Chondrocyte (in vitro differentiated cells): Measurements from ENCODE around the gene NHSL2. TPM values are rescaled to one million over a fixed set of nuclear protein-coding genes. Genes with fewer than 3 reads are reported as not detected.

ENCODE experiments used
- DNase-seq: peaks from one replicate; pipeline ENCODE4 v3.0.0; 2021; ENCODE audit warnings: mixed read lengths, low spot score
- H3K27ac Mint-ChIP-seq: one replicate; pipeline ENCODE4 v1.8.0; 2021; ENCODE audit warnings: mild to moderate bottlenecking, moderate library complexity, mixed read lengths; ENCODE audit not compliant: unreplicated experiment
- H3K27me3 Mint-ChIP-seq: 2 replicates; pipeline ENCODE4 v1.8.0; 2021; ENCODE audit warnings: low read depth, mixed read lengths
- H3K36me3 Mint-ChIP-seq: 2 replicates; pipeline ENCODE4 v1.8.0; 2021; ENCODE audit warnings: low read depth, mixed read lengths
- H3K4me1 Mint-ChIP-seq: 2 replicates; pipeline ENCODE4 v1.8.0; 2021; ENCODE audit warnings: low read depth, mild to moderate bottlenecking, mixed read lengths
- H3K4me3 Mint-ChIP-seq: one replicate; pipeline ENCODE4 v1.8.0; 2021; ENCODE audit warnings: mild to moderate bottlenecking, moderate library complexity, mixed read lengths; ENCODE audit not compliant: unreplicated experiment
- H3K9me3 Mint-ChIP-seq: 2 replicates; pipeline ENCODE4 v1.8.0; 2021; ENCODE audit warnings: low read depth, mixed read lengths
- total RNA-seq: library from RNA; stranded (reverse); gene quantifications from 3 replicates; pipeline ENCODE4 v1.2.1, GENCODE V29; 2021
- TF ChIP-seq, protein P1 (sequence below): fragments of 200-600 bp; sonication (generic); IDR thresholded peaks from 2 replicates; pipeline ENCODE4 v1.5.0; 2021; ENCODE audit warnings: antibody characterized with exemption, mild to moderate bottlenecking, moderate library complexity

The NHSL2 gene
- total RNA-seq, 1 donor from 2014 or later: 2.1 TPM

GRCh38 chrX:71936632-71937031 lies 26.0 kb downstream of the NHSL2 start:
- TF ChIP-seq, protein P1, sequence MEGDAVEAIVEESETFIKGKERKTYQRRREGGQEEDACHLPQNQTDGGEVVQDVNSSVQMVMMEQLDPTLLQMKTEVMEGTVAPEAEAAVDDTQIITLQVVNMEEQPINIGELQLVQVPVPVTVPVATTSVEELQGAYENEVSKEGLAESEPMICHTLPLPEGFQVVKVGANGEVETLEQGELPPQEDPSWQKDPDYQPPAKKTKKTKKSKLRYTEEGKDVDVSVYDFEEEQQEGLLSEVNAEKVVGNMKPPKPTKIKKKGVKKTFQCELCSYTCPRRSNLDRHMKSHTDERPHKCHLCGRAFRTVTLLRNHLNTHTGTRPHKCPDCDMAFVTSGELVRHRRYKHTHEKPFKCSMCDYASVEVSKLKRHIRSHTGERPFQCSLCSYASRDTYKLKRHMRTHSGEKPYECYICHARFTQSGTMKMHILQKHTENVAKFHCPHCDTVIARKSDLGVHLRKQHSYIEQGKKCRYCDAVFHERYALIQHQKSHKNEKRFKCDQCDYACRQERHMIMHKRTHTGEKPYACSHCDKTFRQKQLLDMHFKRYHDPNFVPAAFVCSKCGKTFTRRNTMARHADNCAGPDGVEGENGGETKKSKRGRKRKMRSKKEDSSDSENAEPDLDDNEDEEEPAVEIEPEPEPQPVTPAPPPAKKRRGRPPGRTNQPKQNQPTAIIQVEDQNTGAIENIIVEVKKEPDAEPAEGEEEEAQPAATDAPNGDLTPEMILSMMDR: no peak

DNA sequence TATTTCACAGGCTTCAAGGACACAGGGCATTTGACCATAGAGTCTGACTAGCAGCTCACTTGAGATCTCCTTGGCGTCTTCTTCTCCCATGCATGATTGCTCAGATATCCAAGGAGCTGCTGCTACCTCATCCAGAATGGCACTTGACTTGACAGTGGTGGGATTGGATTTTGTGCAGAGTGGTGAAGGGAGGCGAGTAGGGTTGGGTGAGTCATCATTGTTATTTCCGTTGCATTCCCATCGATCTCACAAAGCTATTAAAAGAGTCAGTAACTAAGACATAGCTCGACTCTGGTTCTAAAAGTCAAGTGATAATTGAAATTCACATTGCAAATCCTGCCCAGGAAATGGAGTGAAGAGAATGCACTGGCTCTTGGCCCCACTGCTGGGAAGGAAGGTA lies 27.7 kb downstream of the NHSL2 start:
- Mint-ChIP-seq H3K9me3 (no peaks in the 10 kb centered on the region), H3K4me1 (peaks cover 4% of the 10 kb centered on the region), H3K4me3 (no peak overlapping the region), H3K36me3 (no peaks in the 10 kb centered on the region), H3K27me3 (no peaks in the 10 kb centered on the region), H3K27ac (no peak overlapping the region)
- no peak for DNase-seq
- TF ChIP-seq, protein P1: no peak

More at GRCh38 chrX:71936632-71937031, 26.0 kb downstream of the NHSL2 start:
- Mint-ChIP-seq H3K4me3 (no peak overlapping the region), H3K9me3 (no peaks in the 10 kb centered on the region), H3K27ac (no peak overlapping the region), H3K36me3 (no peaks in the 10 kb centered on the region), H3K4me1 (peaks cover under 1% of the 10 kb centered on the region), H3K27me3 (no peaks in the 10 kb centered on the region)
- no peak for DNase-seq

DNA sequence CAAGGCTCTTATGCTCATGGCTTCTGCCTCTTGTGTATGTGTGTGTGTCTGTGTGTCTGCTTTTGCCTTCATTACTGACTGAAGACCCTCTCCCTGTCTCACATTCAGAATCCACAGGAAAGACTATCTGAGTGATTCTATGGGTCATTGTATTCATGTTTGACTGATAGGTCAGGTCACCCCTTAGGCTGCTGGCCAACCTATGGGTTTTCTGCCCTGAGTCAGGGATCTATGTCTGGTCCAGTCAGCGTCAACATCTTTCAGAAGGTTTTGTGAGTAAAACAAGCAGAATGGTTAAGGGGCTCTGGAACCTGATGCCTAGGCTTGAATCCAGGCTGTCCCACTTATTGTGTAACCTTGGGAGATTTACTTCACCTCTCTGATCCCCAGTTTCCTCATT lies 30.5 kb downstream of the NHSL2 start:
- no peak for DNase-seq
- H3K9me3 Mint-ChIP-seq: no peaks in the 10 kb centered on the region
- no peaks in the 10 kb centered on the region for H3K27me3 Mint-ChIP-seq
- no peak overlapping the region for H3K4me3 Mint-ChIP-seq
- H3K36me3 Mint-ChIP-seq: no peaks in the 10 kb centered on the region
- TF ChIP-seq, protein P1: no peak
- H3K4me1 Mint-ChIP-seq: peaks cover 8% of the 10 kb centered on the region
- H3K27ac Mint-ChIP-seq: no peak overlapping the region

DNA sequence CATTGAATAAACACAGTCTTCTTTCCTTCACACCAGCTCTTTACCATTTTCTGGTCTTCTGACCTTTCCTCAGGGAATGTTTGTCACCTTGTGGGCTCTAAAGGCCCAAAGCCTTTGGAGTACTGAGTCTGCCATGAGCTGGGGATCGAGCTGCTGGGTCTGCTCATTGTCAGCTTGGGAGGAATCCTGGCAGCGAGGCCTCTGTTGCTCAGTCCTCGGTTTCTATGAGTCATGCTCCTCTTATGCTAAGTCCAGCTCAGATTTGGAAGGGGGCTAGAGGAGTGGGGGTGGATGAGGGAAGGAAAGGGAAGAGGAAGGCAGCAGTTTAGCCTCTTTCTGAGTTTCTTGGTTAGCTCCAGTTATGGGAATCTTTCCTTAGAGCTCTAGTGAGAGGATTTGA lies 31.1 kb downstream of the NHSL2 start:
- Mint-ChIP-seq H3K27me3 (no peaks in the 10 kb centered on the region), H3K4me1 (peaks cover 8% of the 10 kb centered on the region), H3K4me3 (no peak overlapping the region), H3K9me3 (no peaks in the 10 kb centered on the region), H3K27ac (peak overlapping the region; percentile 78), H3K36me3 (no peaks in the 10 kb centered on the region)
- TF ChIP-seq, protein P1: no peak
- no peak for DNase-seq

DNA sequence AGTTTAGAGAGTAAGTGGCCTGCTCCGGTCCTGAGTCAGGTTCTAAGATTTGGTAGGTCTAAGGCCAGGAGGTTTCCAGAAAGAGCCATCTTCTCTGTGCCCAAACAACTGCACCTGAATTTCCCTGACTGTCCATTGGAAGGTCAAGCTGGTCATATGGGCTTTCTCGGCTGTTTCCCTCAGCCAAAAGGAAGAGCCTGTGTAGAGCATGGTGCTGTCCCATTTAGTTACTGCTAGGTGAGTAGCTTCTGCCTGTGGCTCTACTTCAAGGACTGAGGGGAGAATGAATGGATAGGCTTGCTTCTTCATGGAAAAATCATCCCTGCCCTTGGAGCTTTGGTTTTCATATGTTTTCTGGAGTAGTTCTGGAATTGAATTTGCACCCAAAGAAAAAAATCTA lies 33.7 kb downstream of the NHSL2 start:
- TF ChIP-seq, protein P1: no peak
- peaks cover 8% of the 10 kb centered on the region for H3K4me1 Mint-ChIP-seq
- no peak for DNase-seq
- H3K27ac Mint-ChIP-seq: no peak overlapping the region
- H3K9me3 Mint-ChIP-seq: no peaks in the 10 kb centered on the region
- H3K4me3 Mint-ChIP-seq: no peak overlapping the region
- no peaks in the 10 kb centered on the region for H3K27me3 Mint-ChIP-seq
- no peaks in the 10 kb centered on the region for H3K36me3 Mint-ChIP-seq
